Ureter (tissue), 1 donor: ENCODE data around the gene CUL3. TPM values are rescaled to one million over a fixed set of nuclear protein-coding genes. Genes with fewer than 3 reads are reported as not detected.

Experiments
- DNase-seq: peaks from one replicate; pipeline ENCODE4 v3.0.0-alpha.2; 2020; ENCODE audit warnings: low spot score
- total RNA-seq: library from RNA; stranded (reverse); gene quantifications from one replicate; pipeline ENCODE4 v1.2.4, GENCODE V29; 2023
- donor health status: DM: yes; HTN: yes; CAD: no.

CUL3 gene
- total RNA-seq, 1 donor from 2014 or later: 89.5 TPM

- DNase-seq: no peak
These were observed 4.9 kb downstream of the CUL3 start for GRCh38 chr2:224580248-224580647.

- no peak for DNase-seq
These were observed 5.8 kb downstream of the CUL3 start for GRCh38 chr2:224579411-224579810.

GRCh38 chr2:224577541-224577940, 7.6 kb downstream of the CUL3 start:
- DNase-seq: no peak

DNA sequence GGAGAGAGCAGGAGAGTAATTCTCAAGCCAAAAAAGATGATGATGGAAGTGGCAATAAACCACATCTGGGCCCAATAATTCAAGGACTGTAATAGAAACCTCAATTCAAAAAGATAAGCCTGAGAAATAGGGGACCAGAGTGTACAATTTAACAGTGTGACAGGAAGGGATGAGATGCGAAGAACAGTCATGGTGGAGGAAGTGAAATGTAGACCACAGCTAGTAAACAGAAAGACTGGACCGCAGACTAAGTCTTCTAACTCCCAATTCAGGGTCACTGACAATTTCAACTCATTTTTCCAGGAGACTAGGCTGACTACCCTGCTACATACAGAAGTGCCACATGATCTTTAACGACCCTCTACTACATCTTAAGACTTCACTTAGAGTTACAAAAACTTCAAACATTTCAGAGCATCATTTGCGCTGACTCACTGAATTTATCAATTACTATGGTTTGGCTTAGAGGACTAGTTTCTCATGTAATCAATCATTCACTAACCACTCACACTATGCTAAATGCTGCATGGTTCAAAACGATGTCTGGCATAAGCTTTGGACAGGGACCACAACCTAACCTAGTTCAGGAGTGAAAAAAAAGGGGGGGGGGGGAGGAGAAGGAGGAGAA, 9.0 kb downstream of the CUL3 start:
- no peak for DNase-seq

- no peak for DNase-seq
These were observed 10.6 kb downstream of the CUL3 start for GRCh38 chr2:224574423-224575084.

GRCh38 chr2:224573724-224574123, 11.4 kb downstream of the CUL3 start:
- DNase-seq: no peak

GRCh38 chr2:224572338-224572737, 12.8 kb downstream of the CUL3 start:
- no peak for DNase-seq

GRCh38 chr2:224570328-224570993, 14.7 kb downstream of the CUL3 start:
- DNase-seq: no peak

DNA sequence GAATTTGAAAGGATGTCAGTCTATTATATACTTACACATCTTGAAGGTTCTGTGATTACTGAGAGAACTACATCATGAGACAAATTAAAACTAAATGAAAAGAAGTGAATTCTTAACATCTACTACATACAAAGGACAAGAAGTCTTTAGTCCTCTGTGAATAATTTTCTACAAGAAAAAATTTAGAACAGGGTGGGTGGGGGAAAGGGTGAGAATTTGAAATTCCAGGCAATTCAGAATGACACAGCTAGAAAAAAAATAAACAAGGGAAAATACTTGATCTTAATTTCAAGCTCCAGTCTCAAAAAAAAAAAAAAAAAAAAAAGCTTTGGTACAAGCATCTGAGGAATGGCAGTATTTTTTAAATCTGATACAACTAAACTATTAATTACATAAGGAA, 15.5 kb downstream of the CUL3 start:
- no peak for DNase-seq

GRCh38 chr2:224565452-224566035, 19.6 kb downstream of the CUL3 start:
- DNase-seq: no peak

DNA sequence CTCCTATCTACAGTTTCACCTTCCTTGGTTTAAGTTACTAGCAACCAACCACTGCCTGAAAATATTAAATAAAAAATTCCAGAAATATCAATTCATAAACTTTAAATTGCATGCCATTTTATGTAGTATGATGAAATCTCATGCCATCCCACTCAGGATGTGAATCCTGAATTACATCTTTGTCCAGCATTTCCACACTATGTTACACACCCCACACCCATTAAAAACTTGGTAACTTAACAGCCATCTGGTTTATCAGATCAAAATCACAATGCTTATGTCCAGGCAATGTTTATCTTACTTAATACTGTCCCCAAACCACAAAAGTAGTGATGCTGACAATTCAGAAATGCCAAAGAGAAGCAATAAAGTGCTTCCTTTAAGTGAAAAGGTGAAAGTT, 21.6 kb downstream of the CUL3 start:
- no peak for DNase-seq

- no peak for DNase-seq
These were observed 22.3 kb downstream of the CUL3 start for GRCh38 chr2:224562831-224563230.

DNA sequence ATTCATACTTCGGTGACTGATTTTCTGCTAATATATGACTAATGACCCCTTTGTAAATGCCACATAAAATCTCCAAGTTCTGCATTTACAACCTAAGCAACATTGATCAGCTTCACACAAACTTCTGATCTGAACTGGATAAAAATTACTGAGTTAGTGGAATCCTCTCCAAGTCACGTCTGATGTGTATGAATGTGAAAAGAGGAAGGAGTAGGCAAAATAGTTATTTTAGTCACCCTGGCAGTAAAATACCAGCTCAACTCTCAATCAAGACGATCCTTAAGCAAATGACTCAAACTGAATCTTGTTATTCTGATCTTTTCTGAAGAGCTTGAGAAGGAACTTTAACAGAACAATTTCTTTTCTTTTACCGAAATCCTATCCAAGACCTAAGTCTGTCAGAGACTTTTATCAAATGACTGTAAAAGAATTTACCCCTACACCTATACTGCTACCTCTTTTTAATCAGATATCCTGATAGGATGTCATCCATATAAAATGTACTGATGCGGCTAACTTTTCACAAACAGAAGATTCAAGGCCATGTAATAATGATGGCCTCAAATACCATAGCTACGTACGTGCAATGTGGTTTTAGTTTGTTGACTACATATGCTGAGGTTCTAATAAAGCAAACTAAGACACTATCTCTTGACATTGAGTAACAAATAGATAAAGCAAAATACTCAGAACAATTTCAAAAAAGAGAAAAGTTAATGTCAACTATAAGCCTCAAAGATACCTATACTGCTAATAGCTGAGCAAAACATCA, 23.7 kb downstream of the CUL3 start:
- no peak for DNase-seq

- DNase-seq: no peak
These were observed 24.6 kb downstream of the CUL3 start for GRCh38 chr2:224560549-224560948.

DNA sequence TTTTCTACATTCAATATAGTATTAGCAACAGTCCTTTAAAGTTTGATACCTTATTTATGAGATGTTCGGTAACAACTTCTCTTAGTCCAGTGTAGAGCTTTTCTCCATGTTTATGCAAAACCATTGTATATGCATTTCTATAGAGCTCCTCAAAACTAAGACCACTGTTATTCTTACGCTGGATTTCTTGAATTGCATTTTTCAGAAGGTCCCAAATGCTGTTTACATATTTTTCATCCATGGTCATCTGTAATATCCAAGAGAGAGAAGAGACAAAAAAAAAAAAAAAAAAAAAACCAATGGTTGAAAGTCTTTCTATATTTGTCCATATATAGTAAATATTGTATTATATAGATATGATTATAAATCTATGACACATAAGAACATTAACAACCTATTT, 27.6 kb downstream of the CUL3 start:
- DNase-seq: no peak

- DNase-seq: no peak
These were observed 28.8 kb downstream of the CUL3 start for GRCh38 chr2:224556381-224556780.

GRCh38 chr2:224555823-224556366, 29.3 kb downstream of the CUL3 start:
- no peak for DNase-seq

DNA sequence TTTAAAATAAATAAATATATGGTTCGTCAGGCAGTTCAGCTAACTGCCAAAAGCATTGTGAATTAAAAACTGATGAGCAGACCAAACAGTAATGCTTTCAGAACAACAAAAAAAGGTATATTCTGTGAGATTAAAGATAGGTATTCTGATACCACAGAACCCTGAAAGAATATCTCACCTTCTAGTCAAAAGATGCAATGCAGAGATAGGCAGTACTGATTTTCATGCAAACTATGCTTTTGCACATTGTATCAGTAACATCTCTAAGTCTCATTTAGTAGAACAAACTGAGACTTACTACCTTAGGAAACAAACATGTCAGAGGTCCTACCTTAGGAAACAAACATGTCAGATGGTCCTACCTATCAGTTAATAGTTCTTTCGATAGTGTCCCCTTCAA, 32.4 kb downstream of the CUL3 start:
- no peak for DNase-seq

- no peak for DNase-seq
These were observed 33.5 kb downstream of the CUL3 start for GRCh38 chr2:224551693-224552092.

GRCh38 chr2:224546926-224547325, 38.2 kb downstream of the CUL3 start:
- DNase-seq: no peak

DNA sequence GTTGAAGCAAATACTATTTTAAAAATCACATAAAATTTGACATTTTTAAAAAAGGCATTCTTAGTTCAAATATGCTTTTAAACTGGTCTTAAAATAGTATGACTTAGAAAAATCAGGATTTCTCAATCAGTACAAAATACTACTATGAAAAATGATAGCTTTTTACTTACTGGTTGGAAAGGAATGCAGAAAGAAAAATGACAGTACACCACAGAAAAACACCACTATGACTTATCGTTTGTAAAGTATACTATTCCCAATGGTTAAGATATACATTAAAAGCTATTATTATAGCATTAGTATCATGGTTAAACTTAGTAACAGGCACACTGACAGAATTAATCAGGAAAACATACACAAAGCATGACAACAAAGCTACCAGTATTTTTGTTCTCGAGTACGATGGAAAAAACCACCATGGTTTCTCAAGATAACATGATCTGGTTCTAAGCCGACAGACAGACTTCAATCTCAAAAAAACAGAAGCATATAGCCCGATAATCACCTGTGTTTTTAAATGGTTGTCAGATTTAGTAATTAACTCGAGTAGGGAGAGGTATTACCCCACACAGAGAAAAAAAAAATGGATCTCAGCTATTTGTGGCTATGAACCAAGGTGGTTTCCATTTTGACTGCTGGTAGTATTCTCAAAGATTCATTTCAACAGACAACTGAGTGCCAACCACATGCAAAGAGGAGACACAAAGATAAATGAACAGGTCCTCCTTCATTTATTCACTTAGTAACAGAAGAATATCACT, 39.1 kb downstream of the CUL3 start:
- no peak for DNase-seq
